Subcutaneous adipose tissue (tissue), 4 donors: ENCODE measurements around the gene AGRP. TPM values are rescaled to one million over a fixed set of nuclear protein-coding genes. Genes with fewer than 3 reads are reported as not detected.

ENCODE experiments used
- total RNA-seq, 4 donors: library from RNA; depleted of rRNA; stranded (reverse); fragments of >200 nt; gene quantifications; one replicate each; pipeline ENCODE4 v1.1.0, GENCODE V29; 2016
- TF ChIP-seq, protein P1 (sequence below): fragments of 450-650 bp; IDR thresholded peaks from one replicate; pipeline ENCODE4 v1.5.1; 2016; ENCODE audit warnings: low read depth, mild to moderate bottlenecking, control low read depth, antibody characterized with exemption, moderate library complexity

Gene AGRP
- total RNA-seq, 4 donors from 2014 or later, result not detected

DNA sequence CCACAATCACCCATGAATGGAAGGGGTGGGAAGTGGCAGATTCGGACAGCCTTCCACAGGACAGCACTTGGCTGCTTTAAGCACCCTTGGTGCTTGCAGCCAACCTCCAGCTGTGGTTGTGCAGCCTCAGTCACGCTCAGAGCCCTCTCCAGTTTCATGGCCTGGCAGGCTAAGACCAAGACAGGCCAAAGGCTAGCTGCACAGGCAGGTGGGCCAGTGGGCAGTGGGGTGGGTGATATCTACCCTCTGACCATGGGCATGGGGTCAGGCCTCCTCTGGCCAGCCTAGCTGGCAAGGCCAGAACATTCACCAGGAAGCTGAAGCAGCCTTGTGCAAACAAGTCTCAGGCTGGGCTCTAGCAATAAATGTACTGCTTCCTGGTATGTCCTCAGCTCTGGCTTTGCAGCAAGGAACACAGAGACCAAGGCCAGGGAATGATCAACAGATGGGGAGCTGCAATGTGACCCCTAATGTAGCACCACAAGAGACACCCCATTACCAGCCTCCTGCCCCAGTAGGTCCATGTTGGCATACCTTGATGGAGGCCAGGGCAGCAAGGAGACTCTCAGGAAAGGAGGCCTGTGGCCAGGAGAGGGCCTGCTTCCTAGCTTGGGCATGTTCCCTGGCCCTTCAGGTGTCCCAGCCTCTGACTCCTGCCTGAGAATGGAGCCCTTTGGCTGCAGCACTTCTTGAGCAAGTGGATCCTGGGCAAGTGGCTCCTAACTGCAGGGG lies 31.5 kb downstream of the AGRP start:
- TF ChIP-seq, protein P1, sequence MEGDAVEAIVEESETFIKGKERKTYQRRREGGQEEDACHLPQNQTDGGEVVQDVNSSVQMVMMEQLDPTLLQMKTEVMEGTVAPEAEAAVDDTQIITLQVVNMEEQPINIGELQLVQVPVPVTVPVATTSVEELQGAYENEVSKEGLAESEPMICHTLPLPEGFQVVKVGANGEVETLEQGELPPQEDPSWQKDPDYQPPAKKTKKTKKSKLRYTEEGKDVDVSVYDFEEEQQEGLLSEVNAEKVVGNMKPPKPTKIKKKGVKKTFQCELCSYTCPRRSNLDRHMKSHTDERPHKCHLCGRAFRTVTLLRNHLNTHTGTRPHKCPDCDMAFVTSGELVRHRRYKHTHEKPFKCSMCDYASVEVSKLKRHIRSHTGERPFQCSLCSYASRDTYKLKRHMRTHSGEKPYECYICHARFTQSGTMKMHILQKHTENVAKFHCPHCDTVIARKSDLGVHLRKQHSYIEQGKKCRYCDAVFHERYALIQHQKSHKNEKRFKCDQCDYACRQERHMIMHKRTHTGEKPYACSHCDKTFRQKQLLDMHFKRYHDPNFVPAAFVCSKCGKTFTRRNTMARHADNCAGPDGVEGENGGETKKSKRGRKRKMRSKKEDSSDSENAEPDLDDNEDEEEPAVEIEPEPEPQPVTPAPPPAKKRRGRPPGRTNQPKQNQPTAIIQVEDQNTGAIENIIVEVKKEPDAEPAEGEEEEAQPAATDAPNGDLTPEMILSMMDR, result no peak

DNA sequence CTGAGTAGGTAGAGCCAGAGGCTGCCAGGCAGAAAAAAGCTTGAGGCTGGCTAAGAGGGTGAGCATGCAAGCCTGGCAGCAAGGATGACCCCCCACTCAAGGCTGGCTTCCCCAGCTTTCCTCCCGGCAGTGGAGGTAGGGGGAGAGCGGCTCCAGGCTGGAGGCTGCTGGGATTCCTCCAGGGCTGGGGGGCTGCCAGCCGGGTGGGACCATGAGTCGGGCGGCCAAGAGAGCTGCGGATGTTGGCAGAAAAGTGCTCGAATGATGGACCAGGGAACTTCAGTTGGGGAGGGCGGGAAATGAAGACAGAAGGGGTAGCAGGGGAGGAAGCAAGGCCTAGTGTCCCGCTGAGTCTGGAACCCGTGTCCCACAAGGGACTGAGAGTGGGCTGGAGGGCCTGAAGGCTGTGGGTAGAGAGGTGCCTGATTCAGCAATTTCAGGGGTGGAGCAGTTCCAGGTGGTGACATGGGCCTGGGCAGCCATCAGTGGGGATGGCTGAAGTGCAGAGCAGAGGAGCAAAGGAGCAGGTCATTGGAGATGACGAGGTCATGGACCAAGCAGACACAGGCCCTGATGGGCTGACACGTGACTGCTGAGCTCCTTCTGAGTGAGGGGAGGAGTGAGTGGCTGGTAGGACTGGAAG lies 32.2 kb downstream of the AGRP start:
- TF ChIP-seq, protein P1, result no peak

DNA sequence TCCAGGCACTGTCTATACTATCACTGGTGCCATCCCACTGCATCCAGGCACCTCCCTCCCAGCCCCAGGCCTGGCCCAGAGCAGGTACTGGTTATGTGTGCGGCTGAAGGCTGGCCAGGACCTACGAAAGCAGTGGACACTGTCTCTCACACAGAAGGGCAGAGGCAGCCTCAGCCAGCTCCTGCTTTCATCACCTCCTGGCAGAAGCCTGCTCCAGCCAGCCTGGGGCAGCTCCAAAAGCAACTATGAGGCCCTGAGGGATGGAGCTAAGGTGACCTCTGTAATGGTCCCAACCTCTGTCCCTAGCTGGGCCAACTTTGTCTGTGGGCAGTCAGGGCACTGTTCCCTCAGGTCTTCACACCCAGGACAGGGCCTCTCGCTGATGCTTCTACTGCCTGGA lies 33.6 kb downstream of the AGRP start:
- TF ChIP-seq, protein P1, result no peak

DNA sequence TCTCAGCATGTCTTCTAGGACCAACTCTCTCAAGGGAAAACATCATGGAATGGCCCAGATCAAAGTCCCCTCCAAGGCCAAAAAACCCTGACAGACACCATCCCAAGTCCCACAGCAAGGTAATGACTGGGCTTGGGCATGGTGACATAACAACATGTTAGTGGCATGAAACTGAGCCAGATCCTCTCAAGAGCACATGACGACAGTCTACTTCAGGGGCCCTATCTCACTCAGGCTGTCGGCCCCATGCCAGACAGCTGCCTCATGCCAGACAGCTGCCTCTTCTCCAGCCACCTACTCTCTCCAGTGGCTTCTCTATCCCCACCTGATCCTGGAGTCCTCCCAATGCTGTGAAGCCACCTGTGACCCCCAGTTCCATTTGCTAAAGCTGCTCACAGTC lies 34.0 kb downstream of the AGRP start:
- TF ChIP-seq, protein P1, result no peak

DNA sequence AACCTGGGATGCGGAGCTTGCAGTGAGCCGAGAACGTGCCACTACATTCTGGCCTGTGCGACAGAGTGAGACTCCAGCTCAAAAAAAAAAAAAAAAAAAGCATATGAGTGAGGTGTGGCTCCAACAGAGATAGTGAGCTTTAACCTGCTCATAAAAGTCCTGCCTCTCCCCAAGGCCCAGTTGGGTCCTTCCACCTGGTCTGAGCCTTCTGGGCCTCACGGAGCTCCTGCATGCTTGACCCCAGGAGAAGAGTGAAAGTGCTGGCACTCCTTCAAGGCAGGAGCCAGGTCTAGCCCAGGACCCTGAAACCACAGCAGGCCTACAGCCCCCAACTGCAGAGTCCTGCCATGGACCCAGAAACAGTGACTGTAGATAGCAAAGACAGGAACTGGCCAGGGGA lies 34.8 kb downstream of the AGRP start:
- TF ChIP-seq, protein P1, result no peak

DNA sequence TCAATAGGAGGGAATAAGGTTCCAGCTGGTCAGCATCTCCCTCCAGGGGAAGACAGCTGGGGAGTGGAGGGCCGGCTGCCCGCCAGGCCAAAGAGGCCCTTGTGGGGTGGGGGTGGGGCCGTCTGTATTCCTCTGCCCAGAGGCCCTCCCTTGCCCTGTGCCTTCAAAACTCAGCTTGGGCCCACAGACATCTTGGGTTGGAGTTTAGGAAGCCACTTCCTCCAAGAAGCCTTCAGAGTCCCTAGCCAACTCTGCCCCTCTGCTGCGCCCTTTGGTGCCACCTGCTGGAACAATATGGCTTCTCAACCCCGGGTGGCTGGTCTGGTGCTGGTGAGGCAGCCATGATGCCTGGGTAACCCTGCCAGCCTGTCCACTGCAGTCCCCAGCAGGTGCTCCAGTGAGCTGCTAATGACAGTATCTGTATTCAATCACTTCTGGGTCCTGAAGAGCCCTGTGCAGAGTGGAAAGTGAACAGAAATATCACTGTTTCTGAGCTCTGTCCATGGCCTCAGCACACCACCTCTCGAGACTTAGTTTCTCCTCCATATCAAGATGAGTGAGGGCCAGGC lies 35.8 kb downstream of the AGRP start:
- TF ChIP-seq, protein P1, result no peak

DNA sequence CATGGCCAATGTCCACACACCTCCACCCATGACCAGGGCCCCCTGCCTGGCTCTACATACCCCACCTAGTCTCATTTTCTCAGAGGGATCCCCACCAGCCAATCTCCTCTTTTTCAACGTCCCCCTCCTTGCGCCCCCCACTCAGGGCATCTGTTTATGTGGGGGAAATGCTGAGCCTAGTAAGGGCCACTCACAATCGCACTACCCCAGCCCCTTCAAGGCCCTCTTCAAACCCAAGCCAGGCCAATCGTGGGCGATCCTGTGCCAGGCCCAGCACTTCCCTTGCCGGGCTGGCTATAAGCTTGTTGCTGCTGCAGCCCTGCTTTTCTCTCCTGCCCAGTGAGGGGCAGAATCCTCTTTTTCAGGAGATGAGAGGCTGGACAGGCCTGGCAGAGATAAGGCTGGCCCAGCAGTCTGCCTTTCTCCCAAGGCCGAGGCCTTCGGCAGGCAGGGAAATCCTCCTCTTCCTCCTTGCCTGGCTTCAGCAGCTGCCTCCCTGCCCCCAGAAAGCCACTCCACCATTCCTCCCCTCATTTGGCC lies 36.3 kb downstream of the AGRP start:
- TF ChIP-seq, protein P1, result no peak
